Measurements from ENCODE around the gene JAK1.

JAK1 gene

DNA sequence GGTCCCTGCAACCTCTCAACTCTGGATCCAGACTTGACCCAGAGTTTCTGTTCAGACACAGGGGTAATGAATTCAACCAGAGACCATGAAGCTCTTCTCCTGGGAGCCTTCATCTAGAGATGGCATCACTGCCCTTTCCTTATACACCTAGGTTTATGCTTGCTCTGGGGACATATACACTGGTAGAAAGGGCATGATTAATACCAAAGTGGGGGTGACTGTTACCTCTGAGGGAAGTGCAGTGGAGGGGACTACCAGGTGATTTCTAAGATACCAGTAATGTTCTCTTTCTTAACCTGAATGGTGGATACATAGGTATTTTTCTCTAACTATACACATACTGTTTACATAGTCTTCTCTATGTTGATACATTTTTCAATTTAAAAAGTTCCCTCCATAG lies 48.4 kb downstream of the JAK1 start:
- DNase-seq, result no peak

- no peak for DNase-seq
Measured at GRCh38 chr1:64917328-64917861, 49.0 kb downstream of the JAK1 start.

DNA sequence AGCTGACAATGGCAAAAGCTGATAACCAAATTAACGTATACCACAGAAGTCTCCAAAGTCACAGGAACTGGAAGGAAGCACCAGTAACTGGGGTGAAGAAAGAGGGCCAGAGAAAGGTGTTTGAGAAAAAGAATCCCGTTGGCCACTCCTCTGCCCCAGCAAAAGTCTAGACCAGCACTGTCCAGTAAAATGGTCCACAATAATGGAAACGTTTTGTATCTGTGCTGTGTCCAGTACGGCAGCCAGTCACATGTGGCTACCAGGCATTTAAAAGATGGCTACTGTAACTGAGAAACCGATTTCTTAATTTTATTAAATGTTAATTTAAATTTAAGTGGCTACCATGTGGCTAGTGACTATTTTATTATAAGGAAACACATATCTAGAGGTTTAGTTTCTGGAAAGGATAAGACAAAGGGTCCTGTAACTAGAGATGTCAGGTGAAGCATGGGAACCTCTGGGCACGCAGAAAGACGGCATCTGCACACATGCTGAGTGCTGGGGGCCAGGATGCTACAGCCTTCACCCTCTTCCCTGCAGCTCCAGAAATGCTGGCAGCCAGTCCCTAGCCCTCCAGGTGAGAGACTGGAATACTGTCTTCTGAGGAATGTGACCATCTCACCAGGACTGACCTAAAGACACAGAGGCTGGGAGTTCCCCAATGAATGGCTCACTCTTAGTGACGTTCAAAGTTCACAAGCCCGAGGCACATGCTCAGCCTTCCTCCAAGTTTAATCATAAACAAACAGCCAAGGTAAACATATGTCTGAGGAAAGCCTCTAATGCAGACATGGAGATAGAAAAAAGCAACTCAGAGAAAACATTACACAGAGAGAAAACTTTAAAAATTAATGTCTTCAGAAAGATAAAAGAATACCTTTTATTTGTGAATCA lies 50.7 kb downstream of the JAK1 start:
- DNase-seq, result no peak

- DNase-seq, result no peak
Measured at GRCh38 chr1:64913361-64914015, 52.9 kb downstream of the JAK1 start.

GRCh38 chr1:64912191-64912590 lies 54.2 kb downstream of the JAK1 start:
- DNase-seq, result no peak

- no peak for DNase-seq
Measured at GRCh38 chr1:64911326-64911725, 55.0 kb downstream of the JAK1 start.

- no peak for DNase-seq
Measured at GRCh38 chr1:64909031-64909430, 57.3 kb downstream of the JAK1 start.

- DNase-seq, result no peak
Measured at GRCh38 chr1:64908575-64908974, 57.8 kb downstream of the JAK1 start.

DNA sequence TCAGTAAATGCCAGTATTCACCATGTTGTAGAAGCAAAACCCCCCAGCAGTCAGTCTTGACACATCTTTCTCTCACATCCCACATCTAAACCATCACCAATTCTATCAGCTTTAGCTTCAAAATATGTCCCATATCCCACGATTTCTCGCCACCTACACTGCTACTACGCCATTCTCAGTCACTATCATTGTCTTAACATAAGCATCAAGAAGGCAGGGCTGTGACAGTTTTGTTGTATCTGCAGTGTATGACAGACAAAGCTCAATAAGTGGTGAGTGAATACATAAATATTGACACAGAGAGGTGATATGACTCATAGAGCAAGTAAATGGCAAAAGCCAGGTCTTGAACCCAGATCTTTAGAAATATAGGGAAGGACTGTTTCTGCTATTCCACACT lies 59.9 kb downstream of the JAK1 start:
- DNase-seq, result no peak

- DNase-seq, result no peak
Measured at GRCh38 chr1:64903593-64903992, 62.8 kb downstream of the JAK1 start.

- no peak for DNase-seq
Measured at GRCh38 chr1:64901663-64902062, 64.7 kb downstream of the JAK1 start.

DNA sequence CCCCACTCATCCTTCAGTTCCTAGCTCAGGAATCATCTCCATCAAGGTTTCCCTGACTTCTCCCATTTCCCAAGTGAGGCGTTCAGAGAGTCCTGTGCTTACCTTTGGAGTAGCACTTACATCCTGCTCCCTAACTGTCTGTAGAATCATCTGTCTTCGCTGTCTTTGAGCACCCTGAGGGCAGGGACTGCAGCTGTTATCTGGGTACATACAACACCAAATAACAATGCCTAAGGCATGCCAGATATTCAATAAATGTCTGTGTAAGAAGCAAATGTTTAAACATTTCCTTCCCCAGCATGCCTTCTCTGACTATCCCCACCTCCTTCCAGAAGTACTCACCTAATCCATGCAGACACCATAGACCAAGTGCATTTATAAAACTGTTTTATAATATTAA lies 65.4 kb downstream of the JAK1 start:
- no peak for DNase-seq

DNA sequence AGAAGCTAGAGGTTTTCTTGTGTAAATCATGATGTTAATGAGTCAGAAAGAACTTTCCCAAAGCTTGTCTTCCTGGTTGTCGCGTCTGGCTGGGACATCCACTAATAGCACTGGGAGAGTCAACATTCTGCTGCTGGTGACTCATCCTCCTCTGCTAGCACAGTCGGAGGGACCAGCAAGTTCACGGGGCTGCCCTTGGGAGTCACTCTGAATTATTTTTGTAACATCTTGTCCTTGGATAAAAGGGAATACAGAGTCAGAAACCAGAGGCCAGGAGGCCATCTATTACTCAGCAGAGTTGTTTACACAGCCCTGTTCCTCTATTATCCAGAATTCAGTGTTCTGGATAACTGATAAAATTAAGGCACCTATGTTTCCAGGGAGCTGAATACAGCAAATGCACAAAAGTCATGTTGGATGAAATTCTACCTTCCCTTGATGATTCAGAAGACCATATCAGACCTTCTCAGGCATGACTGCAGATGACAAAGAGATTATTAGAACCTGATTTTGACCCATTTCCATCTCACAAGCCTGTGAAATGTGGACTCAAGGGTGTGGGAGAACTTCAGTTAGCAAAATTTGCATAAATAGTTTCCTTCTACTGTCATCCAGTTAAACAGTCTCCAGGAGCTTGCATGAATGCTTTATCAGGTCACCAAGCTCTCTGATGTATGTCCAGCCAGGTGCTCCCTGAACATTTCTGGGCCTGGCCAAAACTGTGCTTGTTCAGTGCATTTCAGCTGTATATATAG lies 68.1 kb downstream of the JAK1 start:
- DNase-seq, result no peak

- no peak for DNase-seq
Measured at GRCh38 chr1:64896551-64896950, 69.8 kb downstream of the JAK1 start.

- no peak for DNase-seq
Measured at GRCh38 chr1:64895500-64895899, 70.8 kb downstream of the JAK1 start.

- DNase-seq, result no peak
Measured at GRCh38 chr1:64894438-64895196, 71.7 kb downstream of the JAK1 start.

DNA sequence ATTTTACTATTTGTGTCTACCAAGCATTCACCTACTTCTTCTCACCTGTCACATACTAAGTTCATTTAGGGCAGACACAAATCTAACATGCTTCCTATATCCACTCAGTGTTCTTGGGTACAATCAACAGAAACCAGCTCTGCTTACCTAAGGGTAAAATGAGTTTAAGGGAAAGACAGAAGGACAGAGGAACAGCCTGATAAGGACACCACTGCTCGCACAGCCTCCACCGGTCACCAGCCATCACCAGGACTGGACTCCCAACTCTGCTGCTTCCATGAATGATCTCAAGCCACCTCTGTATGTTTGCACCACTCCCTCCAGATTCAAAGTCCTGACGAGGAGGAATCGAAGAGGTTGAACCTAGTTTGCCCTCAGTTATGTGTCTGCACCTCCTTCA lies 72.4 kb downstream of the JAK1 start:
- no peak for DNase-seq

DNA sequence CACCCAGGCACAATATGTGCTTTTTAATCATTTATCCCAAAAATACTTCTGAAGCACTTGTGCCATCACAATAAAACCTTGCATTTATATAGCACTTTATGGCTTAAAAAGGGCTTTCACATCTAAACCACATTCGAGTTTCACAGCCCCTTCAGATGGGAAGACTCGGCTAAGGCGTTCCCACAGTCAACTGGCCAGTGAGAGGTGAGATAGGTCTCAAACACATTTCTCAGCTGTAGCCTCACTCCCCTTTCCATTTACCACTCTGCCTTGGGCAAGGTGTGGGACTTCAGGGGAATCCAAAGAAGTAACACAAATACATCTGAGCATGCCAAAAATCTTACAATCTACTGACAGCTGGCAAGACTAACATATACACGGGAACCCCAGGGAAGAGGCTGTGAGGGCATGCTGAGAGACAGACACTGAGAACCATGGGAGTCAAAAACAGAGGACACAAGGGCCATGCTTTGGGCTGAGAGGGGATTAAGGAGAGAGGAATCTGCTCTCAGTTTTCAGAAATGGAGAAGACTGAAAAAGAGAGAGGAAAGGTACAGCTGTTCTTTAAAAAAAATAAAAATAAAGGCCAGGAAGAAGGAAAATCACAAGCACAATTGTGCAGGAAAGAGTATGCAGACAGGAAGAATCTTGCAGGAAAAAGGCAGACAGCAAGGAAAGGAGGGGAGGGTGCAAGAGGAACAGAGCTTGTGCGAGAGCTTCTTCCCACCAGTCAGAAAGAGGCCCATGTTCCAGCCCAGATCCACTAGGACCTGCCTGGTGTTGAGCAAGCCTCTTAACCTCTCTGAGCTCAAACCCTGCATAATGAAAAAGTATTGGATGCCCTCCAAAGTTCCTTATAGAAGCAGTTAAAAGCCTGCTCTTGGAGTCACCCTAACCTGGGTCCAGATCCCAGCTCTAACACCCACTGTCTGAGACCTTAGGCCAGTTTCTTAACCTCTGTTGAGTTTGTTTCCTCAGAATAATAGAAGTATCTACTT lies 73.5 kb downstream of the JAK1 start:
- DNase-seq, result no peak

GRCh38 chr1:64891448-64891825 lies 74.9 kb downstream of the JAK1 start:
- no peak for DNase-seq

DNA sequence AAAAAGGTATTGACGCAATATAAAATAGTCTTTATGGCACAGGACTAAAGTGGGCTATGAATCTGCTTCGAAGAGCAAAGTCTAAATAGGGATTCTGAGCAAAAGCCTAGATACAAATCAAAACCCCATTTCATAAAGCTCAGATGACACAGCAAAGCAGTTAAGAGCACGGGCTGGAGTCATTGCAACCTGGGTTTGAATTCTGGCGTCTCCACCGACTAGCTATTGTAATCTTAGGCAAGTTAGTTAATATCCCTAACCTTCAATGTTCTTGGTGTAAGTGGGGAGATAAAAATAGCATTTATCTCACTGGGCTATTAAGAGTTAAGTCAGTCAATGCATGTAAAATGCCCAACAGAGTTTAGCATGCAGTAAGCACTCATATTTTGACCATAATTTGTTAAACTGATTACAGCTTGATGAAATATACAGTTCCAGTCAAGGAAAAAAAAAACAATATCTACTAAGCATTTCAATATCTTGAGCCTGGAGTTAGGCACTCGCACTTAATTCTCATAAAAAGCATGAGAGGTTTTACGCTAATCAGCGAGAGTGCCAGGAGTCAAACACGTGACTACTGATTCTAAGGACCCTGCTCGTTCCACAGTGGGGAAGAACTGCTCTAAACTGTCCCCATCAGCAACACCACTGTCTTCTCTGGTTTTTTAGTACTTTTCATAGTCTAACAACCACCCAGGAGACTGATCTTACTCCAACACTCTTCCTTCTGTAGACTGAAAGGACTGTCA lies 75.5 kb downstream of the JAK1 start:
- DNase-seq, result no peak
